Measurements from ENCODE around the gene ANKMY1.

ANKMY1 gene

DNA sequence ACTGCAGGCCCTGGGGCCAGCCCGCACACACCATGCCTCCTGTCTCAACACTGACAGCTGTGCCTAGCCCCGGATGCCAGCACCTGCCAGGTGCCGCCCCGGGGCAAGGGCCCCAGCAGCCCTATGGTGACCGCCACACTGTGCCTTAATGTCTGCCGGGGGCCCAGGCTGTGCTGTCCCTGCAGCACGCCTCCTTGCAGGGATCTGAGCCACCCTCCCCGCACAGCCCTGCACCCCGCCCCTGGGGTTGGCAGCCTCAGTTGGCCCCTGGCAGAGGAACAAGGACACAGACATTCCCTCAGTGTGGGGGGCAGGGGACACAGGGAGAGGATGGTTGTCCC lies 20.3 kb upstream of the ANKMY1 start:
- no peak for DNase-seq

DNA sequence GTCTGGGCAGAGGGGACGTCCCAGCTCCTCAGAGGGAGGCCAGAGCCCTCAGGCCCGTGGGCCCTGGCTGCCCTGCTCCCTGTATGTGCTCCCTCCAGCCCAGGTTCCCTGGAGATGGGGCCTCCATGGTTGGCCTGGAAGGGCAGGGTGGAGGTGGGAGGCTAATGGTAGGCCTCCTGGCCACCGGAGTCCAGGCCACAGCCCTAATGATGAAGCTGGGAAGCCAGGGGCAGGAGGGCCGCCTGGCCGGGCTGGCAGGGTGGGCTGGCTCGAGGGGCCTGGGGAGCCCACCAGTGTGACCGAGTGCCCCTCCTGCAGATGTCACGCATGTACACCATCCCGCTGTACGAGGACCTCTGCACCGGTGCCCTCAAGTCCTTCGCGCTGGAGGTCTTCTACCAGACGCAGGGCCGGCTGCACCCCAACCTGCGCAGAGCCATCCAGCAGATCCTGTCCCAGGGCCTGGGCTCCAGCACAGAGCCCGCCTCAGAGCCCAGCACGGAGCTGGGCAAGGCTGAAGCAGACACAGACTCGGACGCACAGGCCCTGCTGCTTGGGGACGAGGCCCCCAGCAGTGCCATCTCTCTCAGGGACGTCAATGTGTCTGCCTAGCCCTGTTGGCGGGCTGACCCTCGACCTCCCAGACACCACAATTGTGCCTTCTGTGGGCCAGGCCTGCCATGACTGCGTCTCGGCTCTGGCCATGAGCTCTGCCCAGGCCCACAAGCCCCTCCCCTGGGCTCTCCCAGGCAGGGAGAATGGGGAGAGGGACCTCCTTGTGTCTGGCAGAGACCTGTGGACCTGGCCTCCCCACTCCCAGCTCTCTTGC lies 19.7 kb upstream of the ANKMY1 start:
- DNase-seq: no peak

DNA sequence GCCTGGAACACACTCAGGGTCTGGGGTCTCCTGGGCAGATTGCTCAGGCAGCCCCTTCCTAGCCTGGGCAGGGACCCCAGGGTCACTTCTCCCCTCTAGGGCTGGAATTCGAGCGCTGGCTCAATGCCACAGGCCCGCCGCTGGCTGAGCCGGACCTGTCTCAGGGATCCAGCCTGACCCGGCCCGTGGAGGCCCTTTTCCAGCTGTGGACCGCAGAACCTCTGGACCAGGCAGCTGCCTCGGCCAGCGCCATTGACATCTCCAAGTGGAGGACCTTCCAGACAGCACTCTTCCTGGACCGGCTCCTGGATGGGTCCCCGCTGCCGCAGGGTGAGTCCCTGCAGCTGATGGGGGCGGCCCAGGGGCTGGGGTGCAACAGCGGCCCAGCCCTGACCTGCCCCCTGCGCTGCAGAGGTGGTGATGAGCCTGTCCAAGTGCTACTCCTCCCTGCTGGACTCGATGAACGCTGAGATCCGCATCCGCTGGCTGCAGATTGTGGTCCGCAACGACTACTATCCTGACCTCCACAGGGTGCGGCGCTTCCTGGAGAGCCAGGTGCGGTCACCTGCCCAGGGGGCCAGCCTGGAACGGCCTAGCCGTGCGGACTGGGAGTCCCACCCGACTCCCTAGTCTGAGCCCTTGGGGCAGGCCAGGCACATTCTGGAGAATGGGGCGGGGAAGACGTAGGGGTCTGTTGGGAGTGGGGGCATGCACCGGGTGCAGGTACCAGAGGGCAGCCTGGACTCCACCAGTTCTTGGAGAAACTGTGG lies 18.8 kb upstream of the ANKMY1 start:
- DNase-seq: no peak

DNA sequence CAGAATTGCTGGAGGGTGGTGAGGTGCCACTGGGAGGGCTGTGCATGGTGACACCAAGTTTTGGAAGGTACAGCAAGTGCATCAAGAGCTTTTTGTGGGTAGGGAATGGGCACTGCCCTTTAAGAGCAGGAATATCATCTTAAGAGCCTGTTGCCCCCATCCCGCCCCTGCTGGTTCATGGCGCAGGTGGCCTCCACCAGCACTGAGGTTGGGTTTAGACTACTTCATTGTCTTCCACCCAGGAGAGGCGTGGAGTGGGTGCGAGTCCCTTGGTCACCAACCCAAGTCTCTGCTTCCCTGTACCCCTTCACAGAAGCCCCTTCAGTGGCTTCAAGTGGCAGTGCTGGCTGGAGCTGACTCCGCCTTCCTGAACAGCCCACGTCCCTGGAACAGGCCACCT lies 18.2 kb upstream of the ANKMY1 start:
- no peak for DNase-seq

DNA sequence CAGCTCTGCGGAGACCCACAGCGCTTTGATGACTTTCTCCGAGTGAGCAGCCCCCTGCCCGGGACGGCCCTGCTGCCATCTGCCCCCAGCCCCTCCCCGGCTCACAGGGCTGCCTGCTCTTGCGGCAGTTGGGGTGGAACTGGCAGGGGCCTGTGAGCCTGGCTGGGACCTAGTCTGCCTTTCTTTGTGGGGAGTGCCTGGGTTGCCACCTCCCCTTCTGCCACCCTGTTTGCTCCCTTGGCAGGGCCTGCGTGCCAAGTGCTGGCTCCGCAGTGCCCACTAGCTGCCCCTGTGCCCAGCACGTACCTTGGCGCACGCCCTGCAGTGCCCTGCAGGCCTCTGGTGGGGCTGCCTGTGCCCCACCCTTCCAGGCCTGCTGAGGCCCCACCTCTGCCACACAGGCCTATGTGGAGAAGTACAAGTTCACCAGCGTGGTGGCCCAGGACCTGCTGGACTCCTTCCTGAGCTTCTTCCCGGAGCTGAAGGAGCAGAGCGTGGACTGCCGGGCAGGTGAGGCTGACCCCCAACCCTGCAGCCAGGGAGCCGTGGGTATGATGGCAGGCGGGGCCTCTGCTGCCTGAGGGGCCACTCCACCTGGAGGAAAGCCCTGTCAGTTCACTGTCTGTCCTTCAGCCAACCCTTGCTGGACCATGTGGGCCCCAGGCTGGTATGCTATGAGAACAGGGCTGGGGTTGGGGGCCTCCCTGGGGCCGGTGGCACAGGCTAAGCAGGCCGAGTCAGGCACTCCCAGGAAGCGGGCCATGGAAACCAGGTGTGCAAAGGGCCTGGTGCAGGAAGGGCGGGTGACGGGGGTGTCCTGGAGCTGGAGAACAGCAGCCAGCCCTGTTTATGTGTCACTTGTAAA lies 17.5 kb upstream of the ANKMY1 start:
- DNase-seq: no peak

DNA sequence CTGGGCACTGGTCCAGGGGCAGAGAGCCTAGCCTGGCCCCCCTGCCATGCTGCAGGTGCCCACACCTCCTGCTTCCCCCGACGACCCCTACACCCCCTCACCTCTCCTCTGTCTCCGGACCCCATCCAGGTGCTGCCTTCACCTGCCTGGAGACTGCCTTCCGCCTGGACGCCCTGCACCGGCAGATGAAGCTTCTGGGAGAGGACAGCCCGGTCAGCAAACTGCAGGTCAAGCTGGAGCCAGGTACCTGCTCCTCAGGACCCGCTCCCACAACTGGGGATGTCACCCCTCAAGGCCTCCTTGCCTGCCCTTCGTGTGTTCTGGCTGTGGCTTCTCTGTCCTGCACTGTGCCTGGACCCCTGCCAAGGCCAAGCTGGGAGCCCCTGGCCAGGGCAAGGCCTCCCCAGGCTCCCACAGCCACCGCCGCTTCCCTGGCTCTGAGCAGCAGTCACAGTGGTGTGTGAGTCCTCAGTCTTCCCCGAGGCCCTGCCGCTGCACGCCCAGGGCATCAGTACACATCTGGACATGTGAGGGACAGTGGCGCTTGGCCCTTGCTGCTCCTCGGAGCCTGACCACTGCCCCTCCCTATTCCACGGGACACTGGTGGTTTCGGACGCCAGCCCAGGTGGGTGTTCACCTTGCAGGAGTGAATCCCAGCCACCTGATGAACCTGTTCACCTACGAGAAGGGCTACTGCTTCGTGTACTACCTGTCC lies 16.8 kb upstream of the ANKMY1 start:
- no peak for DNase-seq

DNA sequence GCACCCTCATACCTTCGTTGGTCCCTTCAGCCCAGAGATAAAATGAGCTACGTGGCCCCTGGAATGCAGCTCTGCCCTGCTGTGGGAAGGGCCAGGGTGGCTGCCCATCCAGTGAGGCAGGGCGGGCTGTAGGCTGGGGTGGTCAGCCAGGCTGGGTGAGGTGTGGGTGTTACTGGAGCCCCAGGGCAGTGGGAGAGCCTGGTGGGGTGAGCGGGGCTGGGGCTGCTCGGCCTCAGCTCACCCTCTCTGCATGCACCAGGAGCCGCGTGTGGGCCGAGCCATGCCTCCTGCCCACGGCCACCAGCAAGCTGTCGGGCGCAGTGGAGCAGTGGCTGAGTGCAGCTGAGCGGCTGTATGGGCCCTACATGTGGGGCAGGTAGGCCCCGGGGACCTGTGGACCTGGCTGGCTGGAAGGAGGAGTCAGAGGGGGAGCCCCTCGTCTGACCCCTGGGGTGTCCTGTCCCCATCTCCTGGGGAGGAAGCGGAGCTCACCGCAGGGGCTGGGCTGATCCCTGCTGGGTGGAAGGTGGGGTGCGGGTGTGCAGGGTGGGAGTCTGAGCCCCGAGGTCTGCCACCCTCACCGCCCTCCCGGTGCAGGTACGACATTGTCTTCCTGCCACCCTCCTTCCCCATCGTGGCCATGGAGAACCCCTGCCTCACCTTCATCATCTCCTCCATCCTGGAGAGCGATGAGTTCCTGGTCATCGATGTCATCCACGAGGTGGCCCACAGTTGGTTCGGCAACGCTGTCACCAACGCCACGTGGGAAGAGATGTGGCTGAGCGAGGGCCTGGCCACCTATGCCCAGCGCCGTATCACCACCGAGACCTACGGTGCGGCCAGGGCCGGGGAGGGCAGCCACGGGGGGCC lies 16.0 kb upstream of the ANKMY1 start:
- no peak for DNase-seq

DNA sequence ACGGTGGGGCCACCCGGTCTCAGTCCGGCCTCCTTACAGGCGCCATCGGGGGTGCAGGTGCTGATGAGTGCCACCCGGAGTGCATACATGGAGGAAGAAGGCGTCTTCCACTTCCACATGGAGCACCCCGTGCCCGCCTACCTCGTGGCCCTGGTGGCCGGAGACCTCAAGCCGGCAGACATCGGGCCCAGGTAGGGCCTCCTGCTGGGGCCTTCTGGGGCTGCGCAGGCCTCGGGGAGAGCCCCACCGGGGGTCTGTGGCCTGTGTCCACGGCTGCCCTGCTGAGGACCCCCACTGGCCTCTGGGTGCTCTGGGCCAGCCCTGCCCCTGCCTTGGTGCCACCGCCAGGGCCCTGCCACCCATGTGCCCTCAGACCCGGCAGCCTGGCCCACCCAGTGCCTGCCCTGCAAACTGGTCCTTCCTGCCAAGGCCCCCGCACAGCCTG lies 15.3 kb upstream of the ANKMY1 start:
- no peak for DNase-seq

DNA sequence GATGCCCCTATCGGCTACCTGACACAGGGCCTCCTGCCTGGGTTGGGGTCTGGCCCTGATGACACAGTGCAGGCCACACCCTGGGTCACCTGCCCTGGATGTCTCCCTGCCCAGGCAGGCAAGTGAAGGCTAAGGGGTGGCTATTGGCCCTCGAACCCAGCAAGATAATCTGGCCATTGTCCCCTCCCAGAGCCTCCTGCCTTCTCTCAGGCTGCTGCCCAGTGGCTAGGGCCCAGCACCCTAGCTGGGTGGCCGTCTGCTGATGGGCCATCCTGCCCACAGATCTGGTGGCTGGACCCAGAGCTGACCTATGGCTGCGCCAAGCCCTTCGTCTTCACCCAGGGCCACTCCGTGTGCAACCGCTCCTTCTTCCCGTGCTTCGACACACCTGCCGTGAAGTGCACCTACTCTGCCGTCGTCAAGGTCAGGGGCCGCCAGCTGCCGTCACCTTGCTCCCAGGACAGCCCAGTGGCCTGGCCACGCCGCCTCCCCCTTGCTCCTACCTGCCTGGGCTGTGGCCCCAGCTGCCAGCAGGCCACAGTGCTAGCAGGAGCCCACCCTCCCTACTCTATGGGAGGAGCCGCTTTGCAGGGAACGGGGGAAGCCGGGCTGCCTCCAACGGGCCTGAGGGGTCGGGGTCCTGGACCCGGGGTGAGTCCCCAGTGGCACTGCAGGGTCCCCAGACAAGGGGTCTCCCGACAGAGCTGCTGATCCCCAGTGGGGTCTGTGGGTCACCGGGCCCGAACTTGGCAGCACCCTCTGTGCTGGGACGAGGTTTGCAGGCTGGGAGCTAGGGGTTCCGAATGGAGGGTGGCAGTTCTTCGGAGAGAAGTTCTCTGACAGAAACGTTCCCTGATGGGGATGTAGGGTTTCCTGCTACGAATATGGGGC lies 14.6 kb upstream of the ANKMY1 start:
- no peak for DNase-seq

DNA sequence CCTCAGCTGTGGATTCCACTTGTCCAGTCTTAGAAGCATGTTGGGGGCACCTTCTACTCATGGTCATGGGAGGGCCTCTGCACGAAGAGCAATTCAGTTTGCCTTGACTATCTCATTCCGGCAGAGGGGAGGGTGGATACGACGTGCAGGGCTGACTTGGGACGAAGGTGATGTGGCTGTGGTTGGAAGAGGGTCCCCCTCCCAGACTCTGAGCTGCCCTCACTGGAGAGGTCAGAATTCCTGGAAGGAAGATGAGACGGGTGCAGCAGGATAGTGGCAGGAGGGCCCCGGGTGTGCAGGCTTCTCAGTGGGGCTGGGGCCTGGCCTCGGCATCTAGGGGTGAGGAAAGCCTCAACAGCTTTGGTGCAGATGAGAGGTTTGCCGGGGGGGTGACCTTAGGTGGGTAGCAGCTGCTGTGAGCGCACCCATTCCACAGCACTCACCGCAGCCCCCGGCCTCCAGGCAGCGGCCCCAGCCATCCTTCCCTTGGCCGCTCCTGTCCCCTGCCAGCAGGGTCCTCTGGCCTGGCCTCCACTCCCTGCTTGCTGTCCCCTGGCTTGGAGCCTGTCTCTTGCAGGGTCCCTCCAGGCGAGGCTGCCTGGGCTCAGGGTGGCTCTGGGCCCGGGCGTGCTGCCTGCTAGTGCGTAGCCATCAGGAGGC lies 13.7 kb upstream of the ANKMY1 start:
- no peak for DNase-seq

DNA sequence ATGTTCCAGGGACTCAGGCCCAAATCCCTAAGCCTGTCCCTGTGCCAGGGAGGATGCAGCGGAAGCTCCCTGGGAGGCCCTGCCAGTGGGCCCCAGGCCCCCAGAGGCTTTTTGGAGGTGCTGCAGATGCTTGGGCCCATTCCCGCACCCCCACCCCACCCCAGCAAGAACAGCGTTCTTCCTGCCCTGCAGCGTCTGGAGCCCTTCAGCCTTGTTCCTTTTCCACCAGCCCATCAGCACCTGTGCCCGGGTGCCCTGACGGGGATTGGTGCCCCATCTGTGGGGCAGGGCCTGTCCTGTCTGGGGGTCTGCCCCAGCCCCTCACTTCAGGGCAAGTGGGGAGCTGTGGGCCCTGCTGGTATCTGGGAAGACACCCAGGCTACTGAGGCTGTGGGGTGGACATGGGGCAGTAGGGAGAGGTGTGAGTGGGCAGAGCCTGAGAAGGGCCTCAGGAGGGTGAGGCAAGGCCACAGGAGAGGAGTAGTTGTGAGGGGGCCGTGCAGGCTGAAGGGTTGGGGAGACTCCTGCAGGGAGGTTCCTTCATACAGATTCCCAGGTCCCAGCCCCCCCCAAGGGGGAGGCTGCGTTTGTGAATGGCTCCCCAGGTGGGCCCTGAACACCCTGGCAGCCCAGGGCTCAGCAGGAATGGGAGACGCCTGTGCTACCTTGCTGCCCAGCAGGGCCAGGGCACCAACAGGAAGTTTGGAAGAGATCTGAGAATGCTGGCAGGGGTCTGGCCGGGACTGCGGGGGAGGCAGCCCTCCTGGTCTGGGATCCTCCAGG lies 12.9 kb upstream of the ANKMY1 start:
- no peak for DNase-seq

DNA sequence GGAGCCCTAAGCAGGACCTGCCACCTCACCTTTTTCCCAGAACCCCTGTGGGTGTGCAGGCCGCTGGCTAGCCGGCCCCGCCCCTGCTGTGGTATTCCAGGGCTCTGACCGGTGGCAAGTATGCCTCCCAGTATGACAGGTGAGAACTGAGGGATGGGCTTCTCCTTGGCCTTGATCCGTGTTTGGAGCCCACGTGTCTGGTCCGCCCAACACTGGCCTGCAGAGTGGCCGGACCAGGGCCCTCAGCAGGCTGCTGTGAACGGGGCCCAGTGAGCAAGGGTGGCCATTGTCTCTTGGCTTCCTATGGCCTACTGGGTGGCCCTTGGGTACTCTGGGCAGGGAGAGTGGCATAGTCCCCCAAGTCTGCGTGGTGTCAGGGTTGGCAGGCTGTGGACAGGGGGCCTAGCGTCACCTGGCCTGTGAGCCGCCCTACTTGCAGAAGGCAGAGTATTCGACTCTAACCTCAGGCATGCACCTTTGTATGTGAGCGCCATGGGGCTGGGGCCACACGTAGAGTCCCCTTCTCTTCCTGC lies 12.3 kb upstream of the ANKMY1 start:
- no peak for DNase-seq

DNA sequence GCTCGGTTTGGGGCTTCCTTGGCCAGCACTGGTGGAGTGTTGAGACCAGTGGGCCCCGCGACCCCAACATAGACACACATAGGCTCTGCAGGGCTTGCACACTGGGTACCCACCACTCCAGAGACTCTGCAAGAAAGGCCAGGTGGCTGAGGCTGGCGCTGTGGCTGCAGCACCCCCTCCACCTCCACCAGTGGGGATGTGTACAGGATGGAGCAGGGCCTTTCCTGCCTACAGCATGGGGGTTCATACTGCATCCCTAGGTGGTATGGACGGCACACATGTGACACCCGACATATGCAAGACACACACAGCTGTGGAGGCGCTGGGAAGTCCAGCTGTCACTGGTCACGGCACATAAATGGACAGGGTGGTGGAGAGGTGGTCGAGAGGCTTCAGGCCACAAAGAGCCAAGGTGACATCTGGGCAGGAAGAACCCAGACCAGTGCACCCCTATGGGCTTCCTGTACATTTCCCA lies 11.8 kb upstream of the ANKMY1 start:
- DNase-seq: no peak

DNA sequence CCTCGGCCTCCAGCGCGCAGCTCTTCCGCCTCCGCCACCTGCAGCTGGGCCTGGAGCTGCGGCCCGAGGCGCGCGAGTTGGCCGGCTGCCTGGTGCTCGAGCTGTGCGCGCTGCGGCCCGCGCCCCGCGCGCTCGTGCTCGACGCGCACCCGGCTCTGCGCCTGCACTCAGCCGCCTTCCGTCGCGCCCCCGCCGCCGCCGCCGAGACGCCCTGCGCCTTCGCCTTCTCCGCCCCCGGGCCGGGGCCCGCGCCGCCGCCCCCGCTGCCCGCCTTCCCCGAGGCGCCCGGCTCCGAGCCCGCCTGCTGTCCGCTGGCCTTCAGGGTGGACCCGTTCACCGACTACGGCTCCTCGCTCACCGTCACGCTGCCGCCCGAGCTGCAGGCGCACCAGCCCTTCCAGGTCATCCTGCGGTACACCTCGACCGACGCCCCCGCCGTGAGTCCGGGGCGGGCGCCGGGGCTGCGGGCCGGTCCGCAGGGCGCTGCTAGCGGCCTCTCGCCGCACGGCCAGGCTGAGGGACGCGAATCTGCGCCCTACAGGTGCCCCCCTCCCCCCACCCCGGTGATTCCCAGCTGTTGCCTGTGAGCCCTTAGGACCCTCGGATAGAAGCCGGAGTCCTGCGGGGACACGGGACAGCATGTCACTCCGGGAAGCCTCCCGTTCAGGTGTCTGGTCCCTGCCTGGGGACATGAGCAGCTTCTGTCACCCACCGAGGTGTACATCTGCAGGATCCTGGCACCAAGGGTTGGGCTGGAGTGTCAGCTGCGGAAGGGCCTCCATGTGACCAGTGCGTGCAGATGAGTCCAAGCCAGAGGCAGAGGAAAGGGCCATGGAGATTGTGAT lies 11.1 kb upstream of the ANKMY1 start:
- peak; percentile 55 to 57 for DNase-seq

DNA sequence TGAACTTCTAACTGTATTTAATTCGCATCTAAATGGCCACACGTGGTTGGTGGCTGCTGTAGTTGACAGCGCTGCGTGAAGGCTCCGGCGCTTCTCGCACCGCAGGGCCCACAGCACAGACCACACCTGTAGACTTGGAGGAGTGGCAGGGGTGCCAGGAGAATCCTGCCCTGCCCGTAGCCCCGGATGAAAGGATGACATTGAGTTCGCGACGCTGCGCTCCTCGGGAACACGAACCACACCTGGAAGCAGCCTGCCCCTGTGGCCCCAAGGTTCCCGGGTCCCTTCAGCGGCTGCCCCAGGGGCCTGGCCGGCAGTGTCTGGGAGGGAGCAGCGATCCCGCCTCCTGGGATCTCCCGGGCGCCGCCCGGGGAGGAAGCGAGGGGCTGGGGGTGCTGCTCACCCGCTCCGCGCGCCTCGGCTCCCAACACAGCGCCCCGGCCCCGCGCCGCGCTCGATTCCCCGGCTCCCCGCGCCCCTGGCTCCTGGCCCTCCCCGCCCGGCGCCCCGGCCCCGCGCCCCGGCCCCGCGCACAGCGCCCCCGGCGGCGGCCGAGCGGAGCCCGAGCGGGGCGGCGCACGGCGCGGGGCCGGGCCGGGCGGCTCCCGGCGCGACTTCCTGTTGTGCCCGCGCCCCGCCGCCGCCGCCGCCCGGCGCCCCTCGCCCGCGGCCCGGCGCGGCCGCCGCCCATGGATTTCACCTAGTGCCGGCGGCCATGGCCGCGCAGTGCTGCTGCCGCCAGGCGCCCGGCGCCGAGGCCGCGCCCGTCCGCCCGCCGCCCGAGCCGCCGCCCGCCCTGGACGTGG lies 10.3 kb upstream of the ANKMY1 start, which contains the start of gene RNPEPL1:
TSS of gene RNPEPL1 (plus strand) at position 613 of the 806 bp plus-strand sequence. CDS start at position 716, 103 bp downstream.
- no peak for DNase-seq

DNA sequence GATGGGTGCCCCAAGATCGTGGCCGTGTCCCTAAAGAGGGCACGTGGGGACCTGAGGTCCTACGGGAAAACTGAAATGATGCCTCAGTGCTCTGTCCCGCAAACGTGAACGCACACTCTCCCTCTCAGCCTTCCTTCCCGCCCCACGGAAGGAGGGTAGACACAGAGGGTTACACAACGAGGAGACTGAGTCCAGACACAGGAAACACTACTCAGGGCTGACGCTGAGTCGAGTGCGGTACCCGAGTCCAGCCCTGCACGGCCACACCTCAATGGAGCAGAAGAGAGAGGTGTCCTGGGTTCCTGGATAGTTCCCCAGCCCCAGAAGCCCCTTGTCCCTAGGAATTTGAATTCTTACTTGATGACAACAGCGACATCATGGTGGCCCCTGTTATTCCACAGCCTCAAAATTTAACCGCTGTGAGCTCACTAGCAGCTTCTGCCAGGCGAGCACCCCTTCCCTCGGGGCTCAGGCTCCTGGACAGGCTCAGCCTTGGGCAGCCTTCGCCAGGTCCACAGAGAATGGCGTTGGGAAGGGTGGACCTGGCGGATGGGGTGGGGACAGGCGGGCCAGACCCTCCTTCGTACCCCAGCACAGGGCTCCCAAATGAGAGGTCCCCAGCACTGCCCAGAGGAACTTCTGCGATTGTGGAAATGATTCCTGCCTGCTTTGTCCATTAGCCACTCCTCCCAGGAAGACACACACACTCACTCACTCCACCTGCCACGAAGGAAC lies 9.5 kb upstream of the ANKMY1 start:
- DNase-seq: no peak
